HG03139 (cell line): Measurements from ENCODE around the gene ASB13.

ENCODE experiments used
- ATAC-seq: cut with Tn5 transposase; IDR thresholded peaks from one replicate; pipeline ENCODE4 v1.9.1; 2021; ENCODE audit not compliant: unreplicated experiment

The ASB13 gene

GRCh38 chr10:5591336-5591824, 75.0 kb downstream of the ASB13 start:
- no peak for ATAC-seq

- ATAC-seq: no peak
These were observed 75.6 kb downstream of the ASB13 start for GRCh38 chr10:5590816-5591215.

- no peak for ATAC-seq
These were observed 76.5 kb downstream of the ASB13 start for GRCh38 chr10:5589661-5590511.

- no peak for ATAC-seq
These were observed 77.3 kb downstream of the ASB13 start for GRCh38 chr10:5589011-5589660.
